DMS153 (cell line): ENCODE data around the gene CNN2.

Experiments used
- DNase-seq: peaks from one replicate; lab custom pipeline; 2025; lab: John Stamatoyannopoulos, UW

CNN2 gene

GRCh38 chr19:1081301-1082164 is 55.1 kb downstream of the CNN2 start:
- no peak for DNase-seq

- peak; percentile 81 for DNase-seq
Measured at GRCh38 chr19:1082165-1082927, 55.9 kb downstream of the CNN2 start.

- DNase-seq, result no peak
Measured at GRCh38 chr19:1082928-1083816, 56.8 kb downstream of the CNN2 start.

- no peak for DNase-seq
Measured at GRCh38 chr19:1084024-1084868, 57.8 kb downstream of the CNN2 start.

- no peak for DNase-seq
Measured at GRCh38 chr19:1085053-1085658, 58.7 kb downstream of the CNN2 start.

- no peak for DNase-seq
Measured at GRCh38 chr19:1085676-1086442, 59.5 kb downstream of the CNN2 start.

- DNase-seq, result no peak
Measured at GRCh38 chr19:1086613-1087012, 60.2 kb downstream of the CNN2 start.

- DNase-seq, result no peak
Measured at GRCh38 chr19:1087813-1088415, 61.5 kb downstream of the CNN2 start.

- no peak for DNase-seq
Measured at GRCh38 chr19:1088416-1089010, 62.1 kb downstream of the CNN2 start.
